OCI-LY1 (cell line): ENCODE measurements around the gene LRMDA.

ENCODE experiments used
- H2AFZ ChIP-seq: fragments of 200-600 bp; sonication (generic), shearing (Covaris generic); 2 replicates; pipeline ENCODE4 v1.6.0; 2014; ENCODE audit warnings: antibody characterized with exemption, mild to moderate bottlenecking, low read length
- H3F3A ChIP-seq: fragments of 200-600 bp; sonication (generic), shearing (Covaris generic); 2 replicates; pipeline ENCODE4 v1.6.0; 2014; ENCODE audit warnings: mild to moderate bottlenecking, antibody characterized with exemption, low read length, moderate library complexity; ENCODE audit not compliant: insufficient read depth
- H3K27ac ChIP-seq: fragments of 200-600 bp; sonication (generic); 2 replicates; pipeline ENCODE4 v1.5.1; 2014; ENCODE audit warnings: low read length, mixed run types, mild to moderate bottlenecking, low read depth; ENCODE audit not compliant: poor library complexity, severe bottlenecking
- H3K27me3 ChIP-seq: fragments of 200-600 bp; sonication (generic); 2 replicates; pipeline ENCODE4 v1.6.0; 2014; ENCODE audit warnings: antibody characterized with exemption, mild to moderate bottlenecking, low read length, moderate library complexity; ENCODE audit not compliant: insufficient read depth
- H3K36me3 ChIP-seq: fragments of 200-600 bp; sonication (generic); 2 replicates; pipeline ENCODE4 v1.6.1; 2014; ENCODE audit warnings: mild to moderate bottlenecking, antibody characterized with exemption, low read length, moderate library complexity, mixed read lengths; ENCODE audit not compliant: insufficient read depth
- H3K4me1 ChIP-seq: fragments of 200-600 bp; sonication (generic); 2 replicates; pipeline ENCODE4 v1.5.1; 2014; ENCODE audit warnings: mild to moderate bottlenecking, low read length, moderate library complexity; ENCODE audit not compliant: insufficient read depth, severe bottlenecking
- H3K4me2 ChIP-seq: fragments of 200-600 bp; sonication (generic), shearing (Covaris generic); 2 replicates; pipeline ENCODE4 v1.6.1; 2014; ENCODE audit warnings: low read length
- H3K4me3 ChIP-seq: fragments of 200-600 bp; sonication (generic); 2 replicates; pipeline ENCODE4 v1.5.1; 2014; ENCODE audit warnings: low read length, low read depth, mild to moderate bottlenecking, mixed read lengths; ENCODE audit not compliant: poor library complexity, severe bottlenecking
- H3K79me2 ChIP-seq: fragments of 200-600 bp; shearing (Covaris generic); 2 replicates; pipeline ENCODE4 v1.6.1; 2016; ENCODE audit warnings: mixed run types, low read length, mixed read lengths; ENCODE audit not compliant: insufficient read depth
- H3K9ac ChIP-seq: fragments of 200-600 bp; sonication (generic), shearing (Covaris generic); 2 replicates; pipeline ENCODE4 v1.6.1; 2014; ENCODE audit warnings: mild to moderate bottlenecking, low read length, mixed read lengths
- H3K9me2 ChIP-seq: fragments of 200-600 bp; sonication (generic), shearing (Covaris generic); 2 replicates; pipeline ENCODE4 v1.6.1; 2014; ENCODE audit warnings: low read depth, mild to moderate bottlenecking, low read length, mixed read lengths
- H3K9me3 ChIP-seq: fragments of 200-600 bp; shearing (Covaris generic); 2 replicates; pipeline ENCODE4 v1.6.1; 2014; ENCODE audit warnings: low read length, mixed read lengths
- H4K20me1 ChIP-seq: fragments of 200-600 bp; sonication (generic), shearing (Covaris generic); 2 replicates; pipeline ENCODE4 v1.6.0; 2016; ENCODE audit warnings: mild to moderate bottlenecking, low read length; ENCODE audit not compliant: insufficient read depth
- CTCF ChIP-seq: fragments of 200-600 bp; sonication (generic), shearing (Covaris generic); IDR thresholded peaks from 2 replicates; pipeline ENCODE4 v1.5.1; 2017; ENCODE audit warnings: mild to moderate bottlenecking, antibody characterized with exemption, low read length, moderate library complexity, mixed read lengths
- EZH2 ChIP-seq: fragments of 200-600 bp; sonication (generic), shearing (Covaris generic); IDR thresholded peaks from 2 replicates; pipeline ENCODE4 v1.8.0; 2017; ENCODE audit warnings: borderline replicate concordance, mixed run types, mild to moderate bottlenecking, antibody characterized with exemption, low read length, moderate library complexity, mixed read lengths

LRMDA gene

GRCh38 chr10:76179806-76180205 lies 748.4 kb downstream of the LRMDA start:
- no peak for TF ChIP-seq CTCF
- TF ChIP-seq EZH2: no peak
- H3K4me2 ChIP-seq: no peak overlapping the region
- H3K4me1 ChIP-seq: no peaks in the 10 kb centered on the region
- H3K36me3 ChIP-seq: no peaks in the 10 kb centered on the region
- no peaks in the 10 kb centered on the region for H3K9me2 ChIP-seq
- no peaks in the 10 kb centered on the region for H3K9me3 ChIP-seq
- H3K79me2 ChIP-seq: no peaks in the 10 kb centered on the region
- no peaks in the 10 kb centered on the region for H3F3A ChIP-seq
- H3K27ac ChIP-seq: no peak overlapping the region
- H4K20me1 ChIP-seq: no peaks in the 10 kb centered on the region
- no peak overlapping the region for H3K9ac ChIP-seq
- no peaks in the 10 kb centered on the region for H3K27me3 ChIP-seq
- H3K4me3 ChIP-seq: no peak overlapping the region
- H2AFZ ChIP-seq: no peak overlapping the region

- Histone ChIP-seq H3K27ac (no peak overlapping the region), H3K4me2 (no peak overlapping the region), H3K9me3 (no peaks in the 10 kb centered on the region), H3F3A (no peaks in the 10 kb centered on the region), H3K4me3 (no peak overlapping the region), H3K9ac (no peak overlapping the region), H2AFZ (no peak overlapping the region), H4K20me1 (no peaks in the 10 kb centered on the region), H3K36me3 (no peaks in the 10 kb centered on the region), H3K9me2 (no peaks in the 10 kb centered on the region), H3K79me2 (no peaks in the 10 kb centered on the region), H3K4me1 (no peaks in the 10 kb centered on the region), H3K27me3 (no peaks in the 10 kb centered on the region)
- TF ChIP-seq EZH2 (no peak), CTCF (no peak)
These were observed 753.2 kb downstream of the LRMDA start for GRCh38 chr10:76184647-76185046.

DNA sequence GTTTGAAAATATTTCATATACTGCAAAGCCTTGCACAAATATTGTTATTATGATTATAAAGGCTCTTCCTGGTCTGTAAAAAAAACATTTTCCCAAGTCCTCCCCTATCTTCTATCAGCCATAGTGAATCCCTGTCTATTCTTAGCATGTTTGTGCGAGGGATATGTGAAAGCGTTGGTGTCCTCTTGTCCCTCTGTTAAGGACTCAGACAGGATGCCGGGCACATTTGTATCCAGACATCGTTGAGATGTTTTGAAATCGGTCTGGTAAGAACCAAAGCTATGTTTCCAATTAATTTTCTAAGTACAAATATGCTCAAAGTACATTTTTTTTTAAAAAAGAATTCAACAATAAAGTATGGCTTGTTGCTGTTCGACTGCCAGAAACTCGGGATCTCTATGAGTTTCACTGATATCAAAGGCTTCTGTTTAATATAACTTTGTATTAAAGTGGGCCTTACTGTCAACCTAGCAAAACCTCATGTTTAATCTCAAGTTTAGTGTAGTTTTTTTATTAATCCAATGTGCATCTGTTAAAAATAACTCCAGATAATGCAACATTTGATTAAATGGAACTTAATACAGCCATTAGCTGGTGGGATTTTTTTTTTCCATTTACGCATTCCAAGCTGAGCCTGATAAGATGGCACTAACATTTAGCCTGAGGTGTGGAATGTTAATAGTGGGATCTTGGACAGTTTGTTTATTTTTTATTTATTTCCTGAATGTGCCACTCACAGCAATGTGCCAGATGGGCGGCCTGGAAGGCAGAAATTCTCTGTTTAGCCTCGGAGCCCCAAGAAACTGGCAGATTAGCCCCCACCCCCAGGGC lies 754.3 kb downstream of the LRMDA start:
- TF ChIP-seq CTCF: no peak
- no peak for TF ChIP-seq EZH2
- Histone ChIP-seq H3K9me2 (no peaks in the 10 kb centered on the region), H3K79me2 (no peaks in the 10 kb centered on the region), H3K9me3 (no peaks in the 10 kb centered on the region), H3K4me3 (no peak overlapping the region), H4K20me1 (no peaks in the 10 kb centered on the region), H3K4me2 (no peak overlapping the region), H2AFZ (no peak overlapping the region), H3K36me3 (no peaks in the 10 kb centered on the region), H3K9ac (no peak overlapping the region), H3K27me3 (no peaks in the 10 kb centered on the region), H3F3A (no peaks in the 10 kb centered on the region), H3K27ac (no peak overlapping the region), H3K4me1 (no peaks in the 10 kb centered on the region)
